GM12878 (cell line): ENCODE measurements around the gene KRT32. TPM values are rescaled to one million over a fixed set of nuclear protein-coding genes. Genes with fewer than 3 reads are reported as not detected.

Source experiments
- ATAC-seq: fragments of 200-7000 bp; cut with Tn5 transposase; 3 replicates; pipeline ENCODE4 v1.9.1; 2020; ENCODE audit warnings: mild to moderate bottlenecking, moderate library complexity
- BruUV-seq: library from RNA; stranded (reverse); fragments of 400-500 nt; replicated peaks from 2 replicates; lab custom pipeline; 2021; lab: Mats Ljungman, UMichigan
- CTCF ChIA-PET: fragments of 300-600 bp; sonication (Branson Sonifier 250); formaldehyde crosslinking; extraction: SDS; loops from one replicate; lab custom pipeline; 2021; ENCODE audit warnings: inconsistent platforms; lab: Yijun Ruan, JAX
- POLR2A ChIA-PET: fragments of 350-600 bp; formaldehyde crosslinking; extraction: SDS; loops from one replicate; lab custom pipeline; 2021; ENCODE audit warnings: inconsistent platforms; lab: Charles Lee
- RAD21 ChIA-PET: fragments of 300-600 bp; sonication (Branson Sonifier 250); formaldehyde crosslinking; loops from one replicate; lab custom pipeline; 2023; ENCODE audit warnings: antibody characterized with exemption; ENCODE audit not compliant: unreplicated experiment; lab: Charles Lee
- SMC1A ChIA-PET: fragments of 300-600 bp; sonication (Branson Sonifier 250); formaldehyde crosslinking; loops from one replicate; lab custom pipeline; 2023; ENCODE audit not compliant: unreplicated experiment, uncharacterized antibody; lab: Charles Lee
- DNase-seq: peaks from one replicate; pipeline ENCODE4 v3.0.0-alpha.2; 2011; ENCODE audit warnings: low read depth, low spot score
- FAIRE-seq: peaks from 3 replicates; lab custom pipeline; 2011; peaks lifted over from hg19 to GRCh38; lab: Jason Lieb, UNC
- H2AFZ ChIP-seq: 2 replicates; pipeline ENCODE4 v1.6.0; 2011; ENCODE audit warnings: low read depth, low read length, control low read depth; ENCODE audit not compliant: control insufficient read depth
- H3K27ac ChIP-seq: 2 replicates; pipeline ENCODE4 v1.5.1; 2011; ENCODE audit warnings: control low read depth; ENCODE audit not compliant: control insufficient read depth, insufficient read depth
- H3K27me3 ChIP-seq, 2 experiments: replicated peaks in 1 of 2; 2 replicates each; pipeline versions ENCODE4 v1.6.0 to v1.6.1; 2011; ENCODE audit warnings: low read length in 1 of 2; ENCODE audit not compliant: control insufficient read depth in 2 of 2, insufficient read depth in 2 of 2
- H3K36me3 ChIP-seq, 2 experiments: 2 replicates each; pipeline ENCODE4 v1.5.1; 2011; ENCODE audit warnings: low read length in 1 of 2; ENCODE audit not compliant: control insufficient read depth in 2 of 2, insufficient read depth in 2 of 2
- H3K4me1 ChIP-seq: 2 replicates; pipeline ENCODE4 v1.6.1; 2011; ENCODE audit warnings: mild to moderate bottlenecking, low read length, moderate library complexity, mixed read lengths; ENCODE audit not compliant: control insufficient read depth, insufficient read depth
- H3K4me2 ChIP-seq: 2 replicates; pipeline ENCODE4 v1.6.0; 2011; ENCODE audit warnings: control low read depth; ENCODE audit not compliant: control insufficient read depth, insufficient read depth
- H3K4me3 ChIP-seq: fragments of 200-600 bp; sonication (generic); 2 replicates; pipeline ENCODE4 v1.5.1; 2016
- H3K79me2 ChIP-seq: 2 replicates; pipeline ENCODE4 v1.6.0; 2011; ENCODE audit warnings: low read length; ENCODE audit not compliant: control insufficient read depth, insufficient read depth
- H3K9ac ChIP-seq: 2 replicates; pipeline ENCODE4 v1.8.0; 2011; ENCODE audit warnings: low read length, control low read depth, mixed read lengths; ENCODE audit not compliant: control insufficient read depth, insufficient read depth
- H3K9me3 ChIP-seq: replicated peaks from 3 replicates; pipeline ENCODE4 v1.5.1; 2011; ENCODE audit warnings: mild to moderate bottlenecking, low read length; ENCODE audit not compliant: control insufficient read depth, insufficient read depth
- H4K20me1 ChIP-seq: 2 replicates; pipeline ENCODE4 v1.6.0; 2011; ENCODE audit not compliant: control insufficient read depth, insufficient read depth
- FOS ChIP-seq: IDR thresholded peaks from 3 replicates; pipeline ENCODE4 v1.6.1; 2011; ENCODE audit warnings: borderline replicate concordance; ENCODE audit not compliant: insufficient read length; ENCODE audit errors: extremely low read depth
- FOXK2 ChIP-seq: fragments of 450-650 bp; IDR thresholded peaks from 2 replicates; pipeline ENCODE4 v1.6.1; 2017; ENCODE audit warnings: mild to moderate bottlenecking, moderate library complexity
- HDAC6 ChIP-seq: fragments of 200-600 bp; sonication (generic); IDR thresholded peaks from one replicate; pipeline ENCODE4 v1.8.0; 2017; ENCODE audit warnings: antibody characterized with exemption; ENCODE audit not compliant: unreplicated experiment
- JUNB ChIP-seq: IDR thresholded peaks from 2 replicates; pipeline ENCODE4 v1.6.1; 2016; ENCODE audit warnings: antibody characterized with exemption, mild to moderate bottlenecking
- SRF ChIP-seq, 2 experiments: IDR thresholded peaks; 2 replicates each; pipeline ENCODE4 v1.6.1; 2011; ENCODE audit warnings: low read depth in 2 of 2, low read length in 2 of 2, mild to moderate bottlenecking in 1 of 2, moderate library complexity in 1 of 2
- ZNF217 ChIP-seq: fragments of 450-650 bp; IDR thresholded peaks from 2 replicates; pipeline ENCODE4 v1.6.1; 2017; ENCODE audit warnings: antibody characterized with exemption, mild to moderate bottlenecking
- WGBS: methylation state at CpG from one replicate; pipeline ENCODE4 v1.1.6; 2016; ENCODE audit warnings: low lambda C conversion rate; ENCODE audit not compliant: insufficient replicate concordance, insufficient coverage; ENCODE audit errors: missing lambda C conversion rate; 5-methylcytosine and 5-hydroxymethylcytosine counted together
- in situ Hi-C: fragments of 300-500 bp; cut with MboI; formaldehyde crosslinking; loops from 9 replicates; pipeline ENCODE4 v1.14.3; 2018; ENCODE audit warnings: mixed read lengths
- intact Hi-C: fragments of 100-400 bp; cut with micrococcal nuclease; formaldehyde crosslinking; loops from one replicate; pipeline ENCODE4 v1.14.2; 2022; ENCODE audit not compliant: unreplicated experiment
- polyA plus RNA-seq, 11 experiments: library from polyadenylated mRNA; depleted of rRNA in 4 of 11; unstranded in 6 of 11; stranded (reverse) in 5 of 11; fragments of >200 nt; fragmentation: Nextera tagmentation in 4 of 11; fragmentation: Illumina TruSeq in 1 of 11; extraction: Ambion mirVana in 4 of 11; extraction: Trizol in 1 of 11; gene quantifications; 1 replicate in 1 of 11; 2 replicates in 10 of 11; pipeline versions ENCODE4 v1.2.1 to v1.2.3, GENCODE V29; 2011 to 2016; ENCODE audit warnings: inconsistent platforms in 2 of 11, missing spikeins in 2 of 11, low read depth in 1 of 11
- total RNA-seq, 4 experiments: library from RNA; depleted of rRNA in 3 of 4; stranded (reverse); fragments of >200 nt in 3 of 4; fragmentation: Illumina TruSeq in 1 of 4; extraction: Trizol in 1 of 4; gene quantifications; 2 replicates each; pipeline versions ENCODE4 v1.2.1 to v1.2.3, GENCODE V29; 2013 to 2021
- TF ChIP-seq, protein P1 (sequence below), 3 experiments: IDR thresholded peaks in 2 of 3; conservative IDR thresholded peaks in 1 of 3; 2 replicates each; pipeline ENCODE4 v1.5.1; 2011; ENCODE audit warnings: low read depth in 3 of 3, low read length in 3 of 3, mild to moderate bottlenecking in 3 of 3, control low read depth in 2 of 3, moderate library complexity in 2 of 3, inconsistent platforms in 1 of 3, mixed read lengths in 1 of 3; ENCODE audit not compliant: control insufficient read depth in 2 of 3, insufficient read depth in 1 of 3; ENCODE audit errors: extremely low read depth in 1 of 3
- TF ChIP-seq, protein P2 (sequence below): fragments of 450-650 bp; IDR thresholded peaks from 2 replicates; pipeline ENCODE4 v1.6.1; 2018; ENCODE audit warnings: mild to moderate bottlenecking, low read depth, moderate library complexity; ENCODE audit not compliant: partially characterized antibody

The KRT32 gene
- total and polyA plus RNA-seq, 10 of the 15 experiments (the other 5 are each of a cell fraction or from before 2014, with no cell fraction given) = not detected

DNA sequence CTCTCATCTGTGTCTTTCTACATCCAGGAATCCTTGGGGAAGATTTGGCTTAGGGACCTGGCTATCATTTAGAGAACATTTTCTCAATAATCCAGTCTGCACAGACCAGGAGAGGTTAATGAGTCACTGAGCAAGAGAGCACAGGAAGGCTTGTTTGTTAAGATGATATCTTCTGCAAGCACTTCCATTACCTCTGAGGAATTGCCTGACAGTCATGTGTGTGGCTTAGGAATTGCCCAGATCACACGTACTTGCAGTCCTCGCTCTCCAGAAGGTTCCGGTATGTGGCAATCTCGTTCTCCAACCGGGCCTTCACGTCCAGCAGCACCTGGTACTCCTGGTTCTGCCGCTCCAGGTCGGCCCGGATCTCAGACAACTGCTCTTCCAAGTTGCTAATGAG is 46.1 kb downstream of the KRT32 start (continued):
- no peak for TF ChIP-seq JUNB

DNA sequence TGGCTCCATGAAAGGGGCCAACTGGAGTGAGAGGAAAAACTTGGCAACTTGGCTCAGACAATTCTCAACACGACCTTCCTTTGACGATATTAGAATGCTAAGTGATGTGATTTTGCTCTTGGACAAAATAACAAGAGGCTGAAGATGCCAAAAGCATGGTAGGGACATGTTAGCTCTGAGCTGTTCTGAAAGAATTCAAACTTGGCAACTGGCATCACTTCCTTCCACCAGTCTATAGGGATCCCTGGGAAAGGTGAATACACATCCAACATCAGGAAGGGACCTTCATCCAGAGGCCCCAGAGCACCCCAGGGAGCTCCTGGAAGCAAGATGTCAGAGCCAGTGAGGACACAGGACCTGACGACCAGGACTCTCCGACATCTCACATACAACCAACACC is 47.1 kb downstream of the KRT32 start:
- Histone ChIP-seq H4K20me1 (no peaks in the 10 kb centered on the region), H3K9me3 (no peaks in the 10 kb centered on the region), H3K4me1 (no peaks in the 10 kb centered on the region), H2AFZ (no peak overlapping the region), H3K27me3 (no peaks in the 10 kb centered on the region; a peak in 1 of 4 replicates), H3K4me2 (no peak overlapping the region), H3K27ac (no peak overlapping the region), H3K36me3 (no peaks in the 10 kb centered on the region), H3K4me3 (no peak overlapping the region), H3K79me2 (no peaks in the 10 kb centered on the region), H3K9ac (no peak overlapping the region)
- WGBS = 3% methylated on average over 4 of the region's 4 CpGs
- ChIA-PET POLR2A (no interaction called here), CTCF (interaction anchor here (1.2 kb wide), 1 partner anchor 14 kb away, joined by 3 read pairs; no protein-coding TSS in a partner anchor), RAD21 (no interaction called here), SMC1A (interaction anchor here (0.7 kb wide), 1 partner anchor 69 kb away, joined by 3 read pairs; no protein-coding TSS in a partner anchor)
- in situ Hi-C loops (no loop called here), intact Hi-C loops (no loop called here)
- DNase-seq (no peak), ATAC-seq (no peak), FAIRE-seq (no peak)
- no TSS peak for BruUV-seq
- TF ChIP-seq HDAC6 = no peak
- TF ChIP-seq, protein P1, sequence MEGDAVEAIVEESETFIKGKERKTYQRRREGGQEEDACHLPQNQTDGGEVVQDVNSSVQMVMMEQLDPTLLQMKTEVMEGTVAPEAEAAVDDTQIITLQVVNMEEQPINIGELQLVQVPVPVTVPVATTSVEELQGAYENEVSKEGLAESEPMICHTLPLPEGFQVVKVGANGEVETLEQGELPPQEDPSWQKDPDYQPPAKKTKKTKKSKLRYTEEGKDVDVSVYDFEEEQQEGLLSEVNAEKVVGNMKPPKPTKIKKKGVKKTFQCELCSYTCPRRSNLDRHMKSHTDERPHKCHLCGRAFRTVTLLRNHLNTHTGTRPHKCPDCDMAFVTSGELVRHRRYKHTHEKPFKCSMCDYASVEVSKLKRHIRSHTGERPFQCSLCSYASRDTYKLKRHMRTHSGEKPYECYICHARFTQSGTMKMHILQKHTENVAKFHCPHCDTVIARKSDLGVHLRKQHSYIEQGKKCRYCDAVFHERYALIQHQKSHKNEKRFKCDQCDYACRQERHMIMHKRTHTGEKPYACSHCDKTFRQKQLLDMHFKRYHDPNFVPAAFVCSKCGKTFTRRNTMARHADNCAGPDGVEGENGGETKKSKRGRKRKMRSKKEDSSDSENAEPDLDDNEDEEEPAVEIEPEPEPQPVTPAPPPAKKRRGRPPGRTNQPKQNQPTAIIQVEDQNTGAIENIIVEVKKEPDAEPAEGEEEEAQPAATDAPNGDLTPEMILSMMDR (IDR thresholded peaks at IDR 0.05 in 2 of 3, conservative IDR thresholded peaks at IDR 0.05 in 1 of 3; ENCODE audit: control insufficient read depth in 2 of 3, extremely low read depth in 1 of 3, insufficient read depth in 1 of 3, low read depth in 3 of 3, low read length in 3 of 3) = no peak
- TF ChIP-seq ZNF217 = no peak
- TF ChIP-seq FOS = no peak
- no peak for TF ChIP-seq SRF (IDR thresholded peaks at IDR 0.05; ENCODE audit: low read depth in 2 of 2, low read length in 2 of 2)
- no peak for TF ChIP-seq FOXK2
- TF ChIP-seq, protein P2, sequence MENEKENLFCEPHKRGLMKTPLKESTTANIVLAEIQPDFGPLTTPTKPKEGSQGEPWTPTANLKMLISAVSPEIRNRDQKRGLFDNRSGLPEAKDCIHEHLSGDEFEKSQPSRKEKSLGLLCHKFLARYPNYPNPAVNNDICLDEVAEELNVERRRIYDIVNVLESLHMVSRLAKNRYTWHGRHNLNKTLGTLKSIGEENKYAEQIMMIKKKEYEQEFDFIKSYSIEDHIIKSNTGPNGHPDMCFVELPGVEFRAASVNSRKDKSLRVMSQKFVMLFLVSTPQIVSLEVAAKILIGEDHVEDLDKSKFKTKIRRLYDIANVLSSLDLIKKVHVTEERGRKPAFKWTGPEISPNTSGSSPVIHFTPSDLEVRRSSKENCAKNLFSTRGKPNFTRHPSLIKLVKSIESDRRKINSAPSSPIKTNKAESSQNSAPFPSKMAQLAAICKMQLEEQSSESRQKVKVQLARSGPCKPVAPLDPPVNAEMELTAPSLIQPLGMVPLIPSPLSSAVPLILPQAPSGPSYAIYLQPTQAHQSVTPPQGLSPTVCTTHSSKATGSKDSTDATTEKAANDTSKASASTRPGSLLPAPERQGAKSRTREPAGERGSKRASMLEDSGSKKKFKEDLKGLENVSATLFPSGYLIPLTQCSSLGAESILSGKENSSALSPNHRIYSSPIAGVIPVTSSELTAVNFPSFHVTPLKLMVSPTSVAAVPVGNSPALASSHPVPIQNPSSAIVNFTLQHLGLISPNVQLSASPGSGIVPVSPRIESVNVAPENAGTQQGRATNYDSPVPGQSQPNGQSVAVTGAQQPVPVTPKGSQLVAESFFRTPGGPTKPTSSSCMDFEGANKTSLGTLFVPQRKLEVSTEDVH = no peak
